Measurements from ENCODE around the gene TFDP2.

GRCh38 chr3:142013993-142014392 is 135.4 kb downstream of the TFDP2 start:
- no peak for TF ChIP-seq CTCF (conservative IDR thresholded peaks at IDR 0.05; ENCODE audit: low read length)
- TF ChIP-seq EZH2phosphoT487 (IDR thresholded peaks at IDR 0.05; ENCODE audit: borderline replicate concordance) = no peak

Measured in Loucy (cell line).